HG03066 (cell line): ENCODE measurements around the gene KCTD15.
"Not testable (repeated sequence)": the region's sequence is repeated elsewhere in the genome, so short reads cannot be mapped to it uniquely, and the experiment has no call there.

ENCODE experiments used
- ATAC-seq: cut with Tn5 transposase; IDR thresholded peaks from one replicate; pipeline ENCODE4 v1.9.1; 2021; ENCODE audit warnings: low read depth; ENCODE audit not compliant: unreplicated experiment

KCTD15 gene

DNA sequence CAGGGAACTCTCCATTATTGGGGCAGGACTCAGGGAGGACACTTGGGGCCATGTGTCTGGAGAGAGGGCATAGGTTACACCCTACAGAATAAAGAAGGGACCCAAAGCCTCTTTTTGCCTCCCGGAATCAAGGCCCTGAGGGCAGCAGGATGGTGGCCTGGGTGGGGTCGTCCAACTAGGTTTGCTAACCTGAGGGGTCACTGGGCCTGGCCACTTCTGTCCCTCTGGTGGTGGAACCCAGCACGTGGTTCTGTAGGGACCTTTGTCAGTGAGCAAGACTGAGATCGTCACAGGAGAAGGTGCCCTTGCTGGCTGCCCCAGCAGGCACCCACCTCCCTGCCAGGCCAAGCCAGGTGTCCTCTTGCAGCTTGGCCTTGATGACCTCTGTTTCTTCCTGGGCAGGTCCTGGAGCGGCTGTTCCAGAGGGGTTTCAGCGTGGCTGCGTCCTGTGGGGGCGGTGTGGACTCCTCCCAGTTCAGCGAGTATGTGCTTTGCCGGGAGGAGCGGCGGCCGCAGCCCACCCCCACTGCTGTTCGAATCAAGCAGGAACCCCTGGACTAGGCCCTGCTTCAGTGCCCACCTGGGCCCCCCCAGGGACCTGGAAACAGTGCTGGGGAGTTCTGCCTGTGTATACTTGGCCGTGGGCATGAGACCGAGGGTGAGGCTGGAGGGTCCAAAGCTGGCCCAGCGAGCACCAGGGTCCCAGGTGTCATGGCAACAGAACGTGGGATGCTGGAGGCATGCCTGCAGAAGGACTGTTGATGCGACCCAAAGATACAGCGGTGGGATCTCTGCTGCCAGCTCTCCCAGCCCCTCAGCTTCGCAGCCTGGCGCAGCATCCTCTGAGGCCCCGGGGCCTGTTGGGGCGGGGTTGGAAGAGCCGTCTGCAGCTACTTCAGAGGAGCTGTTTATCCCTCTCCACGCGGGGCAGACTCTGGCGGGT, 16.0 kb downstream of the KCTD15 start:
- no peak for ATAC-seq

DNA sequence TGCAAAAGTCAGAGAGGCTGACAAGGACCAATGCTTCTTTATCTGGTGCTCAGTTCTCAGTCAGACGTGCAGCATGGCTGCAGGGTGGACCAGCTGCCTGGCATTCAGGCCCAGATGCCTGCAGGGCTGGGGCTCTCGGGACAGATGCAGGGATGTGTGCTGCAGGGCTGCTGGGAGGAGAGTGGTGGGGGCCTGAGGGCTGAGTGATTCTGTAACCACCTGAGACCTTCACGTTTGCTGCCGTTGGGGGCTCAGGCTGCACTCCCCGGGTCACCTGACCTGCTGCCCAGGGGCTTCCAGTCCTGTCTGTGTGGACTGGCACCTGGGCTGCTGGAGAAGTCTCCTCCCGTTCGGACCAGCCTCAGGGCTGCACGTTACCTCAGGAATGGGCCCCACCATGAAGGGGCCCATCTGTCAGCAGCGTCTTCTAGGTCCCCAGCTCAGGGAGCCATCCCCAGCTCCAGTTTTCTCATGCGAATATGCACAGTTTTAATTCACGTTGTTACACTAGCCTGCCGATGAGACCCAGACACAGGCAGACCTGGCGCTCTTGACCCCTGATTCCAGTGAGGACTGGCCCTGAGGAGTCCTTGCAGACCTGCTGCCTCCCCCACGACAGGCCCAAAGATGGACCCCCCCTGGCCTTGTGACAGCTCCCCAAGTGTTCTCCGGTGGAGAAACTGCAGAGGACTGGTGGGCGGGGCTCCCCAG, 16.9 kb downstream of the KCTD15 start:
- ATAC-seq: no peak

DNA sequence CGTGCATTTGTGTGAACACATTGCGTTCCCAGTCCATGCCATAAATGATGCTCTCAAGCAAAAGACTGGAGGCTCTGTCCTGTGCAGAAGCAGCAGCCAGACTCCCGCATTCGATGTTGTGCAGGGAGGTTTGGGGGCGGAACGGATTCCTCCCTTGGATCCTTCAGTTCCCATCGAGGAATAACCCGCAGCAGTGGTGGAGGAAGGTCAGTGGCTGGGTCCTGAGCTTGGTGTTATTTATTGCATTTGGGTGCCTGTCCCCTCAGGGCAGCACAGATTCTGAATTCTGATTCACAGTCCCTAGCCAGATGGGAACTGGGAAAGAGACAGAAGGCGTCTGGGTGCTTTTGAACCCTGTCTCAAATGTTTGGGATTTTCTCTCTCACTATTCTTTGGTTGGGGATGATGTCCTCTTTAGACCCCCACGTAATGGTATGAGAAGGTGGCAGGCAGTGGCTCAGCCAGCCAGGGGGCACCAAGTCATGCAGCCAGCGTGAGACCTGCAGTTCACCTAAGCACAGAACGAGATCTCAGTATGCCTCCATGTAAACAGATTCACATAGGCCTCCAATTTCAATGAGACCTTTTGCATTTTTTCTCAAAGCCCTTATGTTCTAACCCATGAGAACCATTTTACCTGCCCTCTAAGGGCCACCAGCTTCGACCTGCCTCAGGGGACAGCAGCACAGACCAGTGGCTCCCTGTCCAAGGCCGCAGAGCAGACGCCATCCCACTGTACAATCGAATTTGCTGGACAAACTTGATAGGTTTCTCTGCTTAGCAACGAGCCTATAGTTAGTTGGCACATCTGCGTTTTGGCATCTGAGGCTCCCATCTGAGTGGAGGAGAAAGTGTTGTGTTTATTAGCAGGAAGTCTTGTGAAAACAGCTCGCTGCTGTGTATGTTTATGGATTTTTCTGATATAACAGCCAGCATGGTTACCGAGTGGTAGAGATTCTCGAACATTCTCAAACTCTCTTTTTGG, 17.8 kb downstream of the KCTD15 start:
- ATAC-seq: no peak

DNA sequence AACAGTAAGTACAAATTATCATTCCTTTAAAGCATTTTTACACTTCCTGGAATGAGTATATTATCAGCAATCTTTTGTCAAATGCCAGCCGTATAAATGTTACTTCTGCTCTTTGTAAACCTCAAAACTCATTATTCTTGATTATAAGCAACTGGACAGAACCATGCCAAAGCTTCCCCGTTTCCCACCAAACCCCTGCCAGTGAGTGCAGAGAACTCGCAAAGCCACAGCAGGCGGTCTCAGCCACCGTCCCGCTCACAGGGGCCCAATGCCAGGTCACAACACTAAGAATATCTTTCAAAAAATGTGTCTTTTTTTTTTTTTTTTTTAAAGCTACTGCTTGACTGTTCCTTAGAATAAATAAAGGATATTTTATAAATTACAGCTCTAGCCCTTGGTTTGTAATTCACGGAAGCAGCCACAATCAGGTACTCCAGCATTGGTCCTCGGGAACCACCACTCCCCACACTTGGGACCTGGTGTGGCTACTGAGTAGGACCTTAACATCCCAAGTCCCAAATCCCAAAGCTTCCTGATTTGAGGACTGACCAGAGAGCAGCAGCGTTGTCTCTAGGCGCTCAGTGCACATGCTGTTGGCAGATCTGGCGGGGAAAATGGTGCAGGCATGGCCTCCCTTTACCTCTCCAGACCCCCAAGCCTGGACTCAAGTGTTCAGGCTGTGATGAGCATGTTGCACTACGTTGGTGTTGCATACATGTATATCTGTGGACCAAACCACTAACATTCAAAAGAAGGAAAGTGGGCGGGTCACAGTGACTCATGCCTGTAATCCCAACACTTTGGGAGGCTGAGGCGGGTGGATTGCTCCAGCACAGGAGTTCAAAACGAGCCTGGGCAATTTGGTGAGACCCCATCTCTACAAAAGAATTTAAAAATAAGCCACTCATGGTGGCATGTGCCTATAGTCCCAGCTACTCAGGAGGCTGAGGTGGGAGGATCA, 19.0 kb downstream of the KCTD15 start:
- ATAC-seq: no peak

DNA sequence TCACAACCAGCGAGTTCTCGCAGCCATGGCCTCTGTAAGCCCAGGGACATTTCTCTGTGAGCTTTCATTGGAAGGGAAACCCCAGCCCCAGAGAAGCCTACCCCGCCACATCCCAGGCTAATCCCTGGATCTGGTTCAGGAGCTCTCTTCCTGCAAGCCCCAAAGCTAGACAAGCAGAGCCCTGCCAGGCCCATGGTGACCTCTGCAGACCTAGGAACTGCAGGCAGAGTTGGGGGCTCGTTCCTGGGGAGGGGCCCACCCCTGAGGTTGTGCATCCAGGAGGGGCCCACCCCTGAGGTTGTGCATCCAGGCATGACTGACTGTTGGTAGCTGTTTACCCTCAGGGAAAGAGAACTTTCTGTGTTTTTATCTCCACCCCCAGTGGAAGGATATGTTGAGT, 21.7 kb downstream of the KCTD15 start:
- ATAC-seq: no peak

DNA sequence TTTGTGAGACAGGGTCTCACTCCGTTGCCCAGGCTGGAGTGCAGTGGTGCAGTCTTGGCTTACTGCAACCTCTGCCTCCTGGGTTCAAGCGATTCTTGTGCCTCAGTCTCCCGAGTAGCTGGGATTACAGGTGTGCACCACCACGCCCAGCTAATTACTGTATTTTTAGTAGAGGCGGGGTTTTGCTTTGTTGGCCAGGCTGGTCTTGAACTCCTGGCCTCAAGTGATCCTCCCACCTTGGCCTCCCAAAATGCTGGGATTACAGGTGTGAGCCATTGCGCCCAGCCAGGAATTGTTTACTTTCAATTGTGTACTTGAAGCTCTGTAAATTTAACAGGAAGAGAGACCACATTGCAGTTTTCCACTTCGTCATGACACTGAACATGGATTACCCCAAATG, 22.4 kb downstream of the KCTD15 start:
- not testable (repeated sequence) for ATAC-seq

DNA sequence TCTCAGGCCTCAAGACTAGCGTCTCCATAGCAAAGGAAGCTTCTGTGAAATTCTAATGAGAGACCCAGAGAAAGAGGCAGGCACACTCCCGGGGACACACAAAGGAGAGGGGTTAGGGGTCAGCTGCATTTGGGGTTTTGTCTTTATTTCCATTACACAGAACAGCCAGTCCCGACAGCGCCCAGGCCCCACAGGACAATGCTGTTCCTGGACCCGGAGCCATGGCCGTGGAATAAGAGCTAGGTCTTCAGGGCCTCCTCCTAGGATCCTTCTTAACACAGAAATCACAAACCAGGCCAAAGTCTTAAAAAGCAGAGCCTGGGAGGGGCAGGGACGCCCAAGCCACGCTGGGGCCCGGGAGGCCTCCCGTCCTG, 22.8 kb downstream of the KCTD15 start:
- no peak for ATAC-seq

DNA sequence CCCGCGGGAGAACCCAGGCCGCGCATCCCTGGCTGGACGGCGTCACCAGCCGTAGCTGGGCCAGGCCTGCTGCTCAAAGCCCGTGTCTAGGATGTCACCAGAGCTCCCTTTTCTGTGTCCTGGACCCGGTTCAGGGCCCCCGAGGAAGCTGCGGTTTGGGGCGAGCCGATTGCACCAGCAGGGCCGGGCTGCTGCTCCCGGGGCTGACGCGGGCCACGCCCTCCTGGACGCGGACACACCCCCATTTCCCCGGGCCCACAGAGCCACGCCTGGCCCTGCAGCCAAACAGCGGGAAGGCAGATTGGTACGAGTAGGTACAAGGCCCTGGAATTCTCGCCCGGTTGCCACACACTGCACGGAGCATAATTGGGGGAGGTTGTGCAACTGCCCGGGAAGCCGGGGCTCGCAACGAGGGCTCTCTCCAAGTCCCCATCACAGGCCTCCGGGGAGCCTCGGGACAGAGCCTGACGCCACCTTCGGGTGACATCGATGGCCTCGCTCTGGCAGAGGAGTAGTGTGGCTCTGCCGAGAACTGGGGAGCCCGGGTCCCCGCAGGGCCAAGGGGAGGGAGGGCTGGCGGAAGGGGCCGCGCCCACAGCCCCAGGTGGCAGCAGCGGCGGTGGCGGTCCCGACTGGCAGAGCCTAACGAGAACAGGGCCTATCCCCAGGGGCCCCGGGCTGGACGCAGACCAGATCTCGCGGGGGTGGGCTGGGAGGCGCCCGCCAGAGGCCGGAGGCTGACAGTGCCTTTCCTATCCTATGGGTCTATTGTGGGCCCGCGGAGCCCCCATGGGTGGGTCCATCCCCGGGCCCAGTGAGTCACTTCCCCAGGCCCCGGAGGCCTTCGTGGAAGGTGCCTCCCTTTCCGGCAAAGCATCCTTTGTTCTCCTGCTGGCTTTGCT, 23.5 kb downstream of the KCTD15 start:
- ATAC-seq: no peak

DNA sequence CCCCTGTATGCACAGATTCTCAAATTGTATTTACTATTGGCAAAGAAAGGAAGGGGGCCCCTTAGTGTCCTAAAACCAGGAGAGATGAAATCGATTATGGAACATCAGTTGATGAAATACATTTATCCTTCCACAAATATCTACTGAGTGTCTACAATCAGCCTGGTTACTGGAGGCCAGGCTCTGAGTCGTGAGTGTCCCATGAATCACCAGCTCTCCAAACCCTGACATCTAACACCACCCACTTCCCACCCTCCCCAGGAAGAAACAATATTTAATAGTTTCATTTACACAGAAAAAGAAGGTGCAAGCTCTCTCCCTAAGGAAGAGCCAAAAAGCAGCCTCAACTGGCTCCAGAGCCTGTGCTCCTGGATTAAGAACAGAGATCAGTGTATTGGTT, 25.2 kb downstream of the KCTD15 start:
- ATAC-seq: no peak

DNA sequence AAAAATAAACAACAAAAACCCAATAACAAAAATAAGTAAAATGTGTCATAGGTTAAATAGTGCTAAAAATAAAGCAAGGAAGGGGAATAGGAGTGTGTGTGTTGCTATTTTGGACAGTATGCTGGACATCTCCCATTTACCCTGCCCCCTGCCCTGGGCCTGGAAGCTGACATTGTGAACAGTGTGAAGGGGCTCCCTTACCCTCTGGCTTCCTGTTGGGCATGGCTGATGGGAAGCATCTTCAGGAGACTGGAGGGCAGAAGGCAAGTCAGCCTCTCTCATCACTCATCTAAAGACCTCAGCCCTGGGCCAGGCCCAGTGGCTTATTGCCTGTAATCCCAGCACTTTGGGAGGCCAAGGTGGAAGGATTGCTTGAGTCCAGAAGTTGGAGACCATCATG, 26.7 kb downstream of the KCTD15 start:
- ATAC-seq: no peak

DNA sequence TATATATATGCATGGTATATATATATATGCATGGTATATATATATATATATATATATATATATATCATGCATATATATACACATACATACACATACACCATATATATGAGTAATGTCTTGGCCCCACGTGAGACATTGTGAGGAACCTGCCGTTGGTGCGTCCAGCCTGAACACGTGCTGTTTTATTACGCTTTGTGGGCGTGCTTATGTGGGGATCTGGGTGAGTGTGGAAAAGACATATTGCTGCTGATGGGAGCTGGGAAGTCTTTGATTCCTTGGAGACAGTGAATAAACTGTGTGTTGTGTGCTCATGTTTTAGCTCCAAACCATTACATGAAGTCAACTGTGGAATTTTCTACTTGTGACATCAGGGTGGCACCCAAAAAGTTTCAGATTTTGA, 28.9 kb downstream of the KCTD15 start:
- no peak for ATAC-seq

DNA sequence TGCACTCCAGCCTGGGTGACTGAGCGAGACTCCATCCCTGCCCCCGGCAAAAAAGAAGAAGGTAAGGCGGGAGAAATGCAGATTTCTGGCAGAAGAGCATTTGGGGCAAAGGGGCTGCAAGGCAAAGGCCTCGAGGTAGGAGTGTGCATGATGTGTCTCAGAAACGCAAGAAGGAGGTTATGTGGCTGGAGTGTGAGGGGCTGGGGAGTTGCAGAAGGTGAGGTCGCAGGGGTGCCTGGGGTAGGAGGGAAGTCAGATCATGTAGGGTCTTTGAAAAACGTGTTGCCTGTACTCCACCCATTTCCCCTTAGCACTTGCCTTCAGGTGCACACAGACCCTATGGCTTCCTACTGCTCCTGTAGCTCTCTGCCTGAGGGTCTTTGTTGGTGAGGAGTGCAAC, 29.9 kb downstream of the KCTD15 start:
- no peak for ATAC-seq

DNA sequence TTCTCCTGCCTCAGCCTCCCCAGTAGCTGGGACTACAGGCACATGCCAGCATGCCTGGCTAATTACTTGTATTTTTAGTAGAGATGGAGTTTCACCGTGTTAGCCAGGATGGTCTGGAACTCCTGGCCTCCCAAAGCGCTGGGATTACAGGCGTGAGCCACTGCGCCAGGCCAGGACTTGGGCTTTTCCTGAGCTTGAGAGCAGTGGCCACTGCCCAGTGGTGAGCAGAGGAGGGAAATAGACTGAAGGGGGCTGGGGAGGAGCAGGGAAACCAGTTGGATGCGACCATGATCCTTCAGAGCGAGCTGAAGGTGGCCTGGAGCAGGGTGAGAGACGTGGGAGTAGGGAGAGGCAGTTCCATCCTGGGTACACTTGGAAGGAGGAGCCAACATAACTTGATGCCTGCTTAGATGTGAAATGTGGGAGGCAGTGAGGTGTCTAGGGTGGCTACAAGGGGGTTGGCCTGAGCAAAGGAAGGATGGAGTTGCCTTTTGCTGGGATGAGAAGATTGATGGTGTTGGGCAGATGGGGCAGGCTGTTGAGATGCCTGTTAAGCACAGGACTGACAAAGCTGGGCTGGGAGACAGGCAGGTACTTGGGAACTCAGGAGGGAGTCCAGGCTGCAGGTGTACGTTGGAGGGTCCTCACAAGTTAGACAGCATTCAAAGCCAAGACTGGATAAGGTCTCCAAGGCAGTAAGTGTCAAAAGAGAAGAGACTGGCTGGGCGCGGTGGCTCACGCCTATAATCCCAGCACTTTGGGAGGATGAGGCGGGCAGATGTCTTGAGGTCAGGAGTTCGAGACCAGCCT, 31.8 kb downstream of the KCTD15 start:
- ATAC-seq: no peak

DNA sequence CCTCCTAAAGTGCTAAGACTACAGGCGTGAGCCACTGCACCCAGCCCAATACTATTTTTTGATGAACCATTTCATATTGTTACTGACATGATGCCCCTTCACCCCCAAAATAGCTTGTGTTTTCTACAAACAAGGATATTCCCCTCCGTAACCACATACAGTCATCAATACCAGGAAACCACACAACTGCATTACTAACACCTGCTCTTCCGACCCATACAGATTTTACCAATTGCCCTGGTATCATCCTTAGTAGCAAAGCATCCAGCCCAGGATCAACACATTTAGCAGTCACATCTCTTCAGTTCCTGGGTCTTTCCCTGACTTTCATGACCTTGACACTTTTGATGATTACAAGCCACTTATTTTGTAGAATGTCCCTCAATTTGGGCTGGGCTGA, 33.6 kb downstream of the KCTD15 start:
- no peak for ATAC-seq

DNA sequence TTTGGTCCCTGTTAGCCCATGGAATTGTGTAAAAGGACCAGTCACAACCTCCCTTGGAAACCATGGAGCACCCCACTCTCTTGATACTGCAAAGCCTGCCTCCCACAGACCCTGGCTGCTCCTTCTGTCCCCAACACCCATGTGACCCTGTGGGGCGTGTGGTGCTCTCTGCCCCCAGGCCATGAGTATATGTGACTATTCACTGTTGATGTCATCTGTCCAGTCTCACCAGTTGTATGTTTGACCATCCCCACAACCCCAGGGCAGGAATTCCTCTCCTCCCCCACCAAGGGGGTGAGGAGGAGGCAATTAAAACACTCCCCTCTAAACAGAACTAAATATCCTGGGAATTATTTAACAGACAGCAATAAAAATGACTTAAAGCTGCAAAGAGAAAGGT, 35.2 kb downstream of the KCTD15 start:
- ATAC-seq: no peak

DNA sequence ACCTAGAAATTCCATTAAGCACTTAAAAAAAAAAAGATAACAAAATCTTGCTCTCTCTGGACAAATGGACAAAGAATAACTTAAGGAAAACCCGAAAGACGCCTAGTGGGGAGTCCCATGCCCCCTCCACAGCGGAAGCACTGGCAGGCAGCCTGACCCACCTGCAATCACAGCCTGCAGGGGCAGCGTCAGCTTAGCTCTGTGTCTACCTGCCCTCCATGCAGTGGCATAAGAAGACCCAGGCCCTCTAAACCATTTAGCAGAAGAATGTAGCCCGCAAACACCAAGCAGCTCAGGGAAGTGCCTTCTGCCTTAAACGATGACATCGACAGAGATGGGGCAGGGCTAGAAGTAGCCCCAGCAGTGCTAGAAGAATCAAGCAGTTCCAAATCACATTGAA, 36.0 kb downstream of the KCTD15 start:
- ATAC-seq: no peak

DNA sequence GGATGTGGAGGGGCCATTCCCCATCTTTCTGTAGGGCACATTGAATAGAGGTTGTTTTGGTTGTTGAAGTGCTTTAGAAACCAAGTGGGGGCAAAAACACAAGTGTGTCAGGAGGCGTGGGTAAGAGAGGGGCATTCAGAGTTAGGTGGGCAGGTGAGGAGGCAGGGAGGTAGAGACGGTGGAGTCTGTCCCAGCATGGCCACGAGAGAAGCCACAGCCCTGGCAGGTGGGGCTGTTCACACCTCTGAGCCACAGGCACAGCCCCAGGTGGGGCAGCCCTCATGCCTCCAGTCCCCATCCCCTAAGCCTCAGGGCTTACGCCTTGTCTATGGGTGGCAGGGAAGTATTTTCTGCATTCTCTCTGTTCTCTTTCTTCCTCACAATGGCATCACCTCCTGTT, 43.7 kb downstream of the KCTD15 start:
- ATAC-seq: no peak

DNA sequence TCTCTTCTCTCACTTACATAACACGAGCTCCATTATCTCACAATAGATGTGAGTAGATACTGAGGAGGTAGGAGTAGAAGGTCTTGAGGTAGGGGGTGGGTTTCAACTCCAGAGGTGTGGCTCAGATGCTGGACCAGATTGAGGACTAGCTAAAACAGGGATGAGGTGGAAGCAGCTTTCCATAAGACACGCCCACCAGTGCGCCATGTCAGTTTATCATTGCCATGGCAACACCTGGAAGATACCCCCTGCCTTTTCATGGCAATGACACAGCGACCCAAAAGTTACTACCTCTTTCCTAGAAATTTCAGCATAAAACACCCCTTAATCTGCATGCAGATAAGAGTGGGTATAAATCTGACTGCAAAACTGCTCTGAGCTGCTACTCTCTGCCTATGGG, 44.1 kb downstream of the KCTD15 start:
- ATAC-seq: no peak
